Stimulated activated CD8-positive, alpha-beta memory T cell treated with anti-CD3 and anti-CD28 coated beads, Interleukin-15, amount 100 ng/mL, for 4 hours (primary cell): Measurements from ENCODE around the gene LSM4.

Experiments
- DNase-seq, 2 donors: peaks; one replicate each; pipeline ENCODE4 v3.0.0-alpha.2; 2020; ENCODE audit warnings: low read depth in 2 of 2

The LSM4 gene

DNA sequence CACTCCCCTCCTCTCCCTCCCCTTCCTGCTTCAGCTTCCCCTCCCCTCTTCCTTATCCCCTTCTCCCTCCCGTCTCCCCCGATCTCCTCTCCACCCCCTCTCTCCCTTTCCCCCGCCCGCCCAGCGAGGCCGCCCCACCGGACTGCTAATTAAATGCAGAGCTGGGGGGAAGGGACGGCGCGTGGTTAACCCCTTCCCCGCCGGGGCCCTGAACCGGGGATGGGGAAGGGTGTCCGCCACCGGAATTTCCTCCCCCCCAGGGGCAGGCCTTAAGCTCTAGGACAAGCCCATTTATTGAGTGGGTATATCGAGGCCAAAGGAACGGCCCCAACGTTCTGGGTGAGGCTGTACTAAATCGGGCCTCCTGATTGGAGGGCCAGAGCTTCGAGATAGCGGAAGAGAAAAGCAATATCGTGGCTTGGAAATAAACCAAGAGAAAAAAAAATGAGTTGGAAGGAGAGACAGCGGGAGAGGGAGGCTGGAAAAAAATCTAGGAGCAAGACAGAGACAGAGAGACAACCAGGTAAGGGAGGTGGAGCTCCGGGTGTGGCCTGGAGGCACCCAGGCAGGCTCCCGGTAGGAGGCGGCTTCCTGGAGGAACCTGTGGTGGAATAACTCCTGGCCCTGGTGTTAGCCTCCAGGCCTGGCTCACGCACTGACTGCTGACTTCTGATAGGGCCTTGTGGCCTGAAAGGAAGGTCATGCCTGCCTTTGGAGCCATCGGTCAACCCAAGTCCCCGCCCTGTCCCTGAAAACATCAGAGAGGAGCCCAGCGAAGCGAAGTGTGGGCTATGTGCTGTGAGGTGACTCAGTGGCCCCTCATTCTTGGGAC, 29.9 kb downstream of the LSM4 start:
- DNase-seq = no peak

DNA sequence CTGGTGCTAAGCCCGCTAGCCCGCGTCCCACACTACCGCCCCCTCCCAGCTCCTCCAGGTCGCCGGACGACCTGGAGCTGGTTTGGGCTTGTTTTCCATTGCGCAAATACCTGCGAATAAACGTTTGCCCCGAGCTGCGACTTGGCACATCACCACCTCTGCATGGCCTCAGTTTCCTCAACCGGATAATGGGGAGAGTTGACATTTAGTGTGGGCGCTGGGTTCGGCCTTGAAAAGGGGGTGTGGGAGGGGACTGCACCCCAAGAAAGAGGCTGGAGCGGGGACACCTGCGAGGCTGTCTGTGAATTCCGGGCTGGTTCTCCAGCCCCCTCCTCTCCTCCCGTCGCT, 30.4 kb downstream of the LSM4 start:
- no peak for DNase-seq

DNA sequence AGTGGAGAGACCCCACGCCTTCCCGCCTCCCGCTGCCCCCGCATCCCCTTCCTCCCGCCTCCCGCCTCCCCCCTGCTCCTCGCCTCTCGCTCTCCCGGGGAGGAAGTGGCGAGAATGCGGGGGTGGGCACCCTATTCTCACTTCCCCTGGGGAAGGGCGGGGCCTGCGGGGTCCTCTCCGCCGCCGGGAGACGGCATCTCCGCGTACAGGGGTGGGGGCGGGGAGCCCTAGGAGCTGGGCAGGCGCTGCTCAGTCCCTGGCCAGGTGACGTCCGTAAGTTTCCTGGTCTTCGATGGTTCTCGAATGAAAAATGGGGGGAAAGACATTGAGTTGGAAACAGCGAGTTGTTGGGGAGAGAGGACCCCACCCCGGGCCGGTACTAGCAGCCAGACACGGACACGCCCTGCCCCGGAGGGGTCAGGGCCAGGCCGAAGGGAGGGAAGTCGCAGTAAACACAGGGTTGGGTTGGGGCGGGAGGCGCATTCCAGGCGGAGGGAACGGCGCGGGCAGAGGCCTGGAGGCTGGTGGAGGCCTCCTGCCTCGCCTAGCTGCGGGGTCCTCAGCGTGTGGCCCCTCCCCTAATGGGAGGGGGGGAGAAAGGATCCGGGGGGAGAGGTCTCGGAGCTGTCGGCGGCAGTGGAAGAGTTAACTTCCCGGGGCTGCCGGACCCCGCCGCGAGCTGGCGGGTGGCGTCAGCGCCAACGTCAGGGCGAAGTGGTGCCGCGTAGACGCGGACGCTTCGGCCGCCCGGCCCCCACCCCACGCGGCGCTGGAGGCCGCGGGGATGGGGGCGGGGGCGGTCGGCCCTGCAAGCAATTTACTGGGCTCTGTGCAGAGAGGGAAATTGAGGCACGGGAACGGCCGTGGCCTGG, 31.1 kb downstream of the LSM4 start:
- DNase-seq = peak; percentile 77 to 80

DNA sequence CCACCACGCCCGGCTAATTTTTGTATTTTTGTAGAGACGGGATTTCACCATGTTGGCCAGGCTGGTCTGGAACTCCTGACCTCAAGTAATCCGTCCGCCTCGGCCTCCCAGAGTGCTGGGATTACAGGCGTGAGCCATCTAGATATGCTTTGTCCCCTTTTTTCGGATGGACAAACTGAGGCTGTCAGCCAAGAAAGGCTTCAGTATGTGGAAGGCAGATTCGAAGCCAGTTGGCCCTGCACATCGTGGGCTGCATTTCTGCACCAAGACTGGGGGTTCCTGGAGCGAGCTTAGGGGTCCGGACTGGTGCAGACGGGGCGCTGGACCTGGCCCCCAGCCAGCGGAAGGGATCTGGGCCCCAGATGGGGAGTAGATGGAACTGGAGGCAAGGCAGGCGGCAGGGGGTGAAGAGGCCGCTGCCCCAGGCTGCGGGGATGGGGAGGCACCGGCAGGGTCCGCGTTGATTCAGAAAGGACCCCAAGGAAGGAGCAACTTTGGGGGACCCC, 31.8 kb downstream of the LSM4 start:
- no peak for DNase-seq

DNA sequence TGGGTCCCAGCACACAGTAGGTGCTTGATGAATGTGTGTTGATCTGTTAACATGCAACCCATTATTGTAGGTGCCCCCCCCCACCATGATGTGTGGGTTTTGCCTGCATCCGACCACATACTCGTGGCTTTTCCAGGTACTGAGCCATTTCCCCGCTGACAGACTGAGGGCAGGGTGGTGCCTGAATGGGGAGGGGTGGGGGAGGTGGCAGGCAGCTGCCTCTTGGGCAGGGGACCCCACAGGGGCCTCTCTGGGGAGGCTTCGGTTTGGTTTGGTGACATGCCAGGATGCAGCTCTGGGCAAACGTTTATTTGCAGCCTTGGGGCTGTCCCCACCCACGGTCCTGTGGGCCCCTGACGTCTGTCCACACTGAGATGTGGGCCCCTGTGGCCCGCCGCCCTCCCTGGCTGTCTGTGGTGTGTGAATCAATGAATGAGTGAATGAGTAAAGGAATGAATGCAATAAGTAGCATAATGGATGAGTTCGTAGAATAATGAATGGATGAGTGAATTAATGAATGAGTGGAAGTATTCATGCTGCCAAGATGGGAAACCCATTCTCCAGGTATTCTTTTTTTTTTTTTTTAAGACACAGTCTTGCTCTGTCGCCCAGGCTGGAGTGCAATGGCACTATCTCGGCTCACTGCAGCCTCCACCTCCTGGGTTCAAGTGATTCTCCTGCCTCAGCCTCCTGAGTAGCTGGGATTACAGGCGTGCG, 32.4 kb downstream of the LSM4 start:
- peak; percentile 78 to 81 for DNase-seq

DNA sequence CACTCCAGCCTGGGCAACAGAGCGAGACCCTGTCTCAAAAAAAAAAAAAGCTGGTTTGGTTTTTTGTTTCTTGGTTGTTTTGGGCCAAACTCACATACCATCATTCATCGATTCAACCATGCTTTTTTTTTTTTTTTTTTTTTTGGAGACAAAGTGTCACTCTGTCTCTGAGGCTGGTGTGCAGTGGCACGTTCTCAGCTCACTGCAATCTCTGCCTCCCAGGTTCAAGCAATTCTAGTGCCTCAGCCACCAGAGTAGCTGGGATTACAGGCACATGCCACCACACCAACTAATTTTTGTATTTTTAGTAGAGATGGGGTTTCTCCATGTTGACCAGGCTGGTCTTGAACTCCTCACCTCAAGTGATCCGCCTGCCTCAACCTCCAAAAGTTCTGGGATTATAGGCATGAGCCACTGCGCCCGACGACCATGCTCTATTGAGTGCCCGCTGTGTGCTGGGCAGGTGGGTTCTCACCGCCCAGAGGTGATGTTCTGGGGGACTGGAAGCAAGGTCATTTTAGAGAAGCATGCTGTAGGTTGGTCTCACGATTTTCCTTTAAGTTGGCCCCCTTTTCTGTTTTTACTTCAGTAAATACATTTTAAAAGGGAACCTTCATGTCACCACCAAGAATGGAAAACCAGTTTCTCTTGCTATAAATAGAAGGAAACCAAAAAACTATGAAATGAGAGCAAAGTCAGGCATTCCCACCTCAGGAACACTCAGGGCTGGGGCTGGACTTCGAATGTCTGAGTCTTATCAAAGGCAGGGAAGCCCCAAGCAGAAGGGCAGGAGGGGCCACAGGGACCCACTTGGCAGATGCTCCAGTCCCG, 33.2 kb downstream of the LSM4 start:
- no peak for DNase-seq

DNA sequence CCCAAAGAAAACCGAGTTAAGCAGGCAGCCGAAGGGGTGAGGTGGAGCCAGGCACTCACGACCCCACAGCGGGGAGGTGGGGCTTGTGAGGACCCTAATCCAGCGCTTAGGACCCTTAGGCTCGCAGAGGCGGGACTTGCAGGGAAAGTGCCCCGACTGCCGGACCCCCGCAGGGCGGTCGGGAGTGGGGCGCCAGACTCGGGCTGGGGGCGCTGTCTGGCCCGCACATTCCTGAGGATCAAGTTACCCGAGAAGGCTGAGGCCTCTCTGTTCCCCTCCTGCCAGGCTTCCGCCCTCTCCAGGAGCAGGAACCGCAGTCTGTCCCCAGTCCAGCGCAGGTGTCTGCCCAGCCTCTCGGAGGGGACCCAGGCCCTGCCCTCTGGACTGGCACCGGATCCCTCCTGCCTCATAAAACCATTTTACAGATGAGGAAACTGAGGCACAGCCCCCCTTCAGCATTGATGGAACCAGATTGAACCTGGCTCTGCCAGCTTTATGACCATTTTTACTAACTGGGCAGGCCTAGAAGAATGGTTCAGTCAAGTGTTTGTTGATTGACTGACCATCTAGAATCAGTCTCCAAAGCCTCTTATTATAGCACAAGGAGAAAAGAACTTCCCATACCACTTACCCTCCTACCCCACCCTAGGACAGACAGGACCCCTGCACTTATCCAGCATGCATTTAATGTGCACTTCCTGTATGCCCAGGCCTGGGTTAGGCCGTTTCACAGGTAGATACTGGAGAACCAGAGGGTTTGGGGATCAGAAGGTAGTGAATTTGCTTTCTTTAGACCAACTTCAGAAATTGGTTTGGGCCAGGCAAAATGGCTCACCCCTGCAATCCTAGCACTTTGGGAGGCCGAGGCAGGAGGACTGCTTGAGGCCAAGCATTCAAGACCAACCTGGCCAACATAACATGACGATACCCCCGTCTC, 34.8 kb downstream of the LSM4 start:
- no peak for DNase-seq

DNA sequence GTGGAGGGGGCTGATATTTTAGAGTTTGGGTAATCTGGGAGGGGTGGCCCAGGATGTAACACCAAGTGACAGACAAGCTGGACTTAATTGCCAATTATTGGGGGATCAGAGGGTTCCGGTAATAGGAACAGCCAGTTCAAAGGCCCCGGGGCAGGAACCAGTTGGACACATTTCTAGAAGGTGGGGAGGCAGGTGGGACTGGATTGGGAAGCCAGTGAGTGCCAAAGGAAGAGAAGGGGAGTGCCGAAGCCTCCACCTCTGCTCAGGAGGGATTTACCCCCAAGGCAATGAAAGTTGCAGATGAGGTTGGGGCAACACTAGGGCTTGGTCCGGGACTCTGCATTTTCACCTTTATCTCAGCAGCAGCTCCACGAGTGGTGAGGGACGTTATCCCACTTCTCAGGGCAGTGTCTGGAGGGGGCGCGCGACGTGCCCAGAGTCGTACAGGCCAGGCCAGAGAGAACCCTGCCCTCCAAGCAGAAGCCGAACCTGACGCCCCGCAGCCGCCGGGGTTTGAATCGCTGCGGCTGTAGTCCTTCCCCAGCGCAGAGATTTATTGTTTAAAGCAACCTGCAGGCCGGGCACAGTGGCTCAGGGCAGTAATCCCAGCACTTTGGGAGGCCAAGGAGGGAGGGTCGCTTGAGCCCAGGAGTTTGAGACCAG, 35.8 kb downstream of the LSM4 start:
- no peak for DNase-seq

DNA sequence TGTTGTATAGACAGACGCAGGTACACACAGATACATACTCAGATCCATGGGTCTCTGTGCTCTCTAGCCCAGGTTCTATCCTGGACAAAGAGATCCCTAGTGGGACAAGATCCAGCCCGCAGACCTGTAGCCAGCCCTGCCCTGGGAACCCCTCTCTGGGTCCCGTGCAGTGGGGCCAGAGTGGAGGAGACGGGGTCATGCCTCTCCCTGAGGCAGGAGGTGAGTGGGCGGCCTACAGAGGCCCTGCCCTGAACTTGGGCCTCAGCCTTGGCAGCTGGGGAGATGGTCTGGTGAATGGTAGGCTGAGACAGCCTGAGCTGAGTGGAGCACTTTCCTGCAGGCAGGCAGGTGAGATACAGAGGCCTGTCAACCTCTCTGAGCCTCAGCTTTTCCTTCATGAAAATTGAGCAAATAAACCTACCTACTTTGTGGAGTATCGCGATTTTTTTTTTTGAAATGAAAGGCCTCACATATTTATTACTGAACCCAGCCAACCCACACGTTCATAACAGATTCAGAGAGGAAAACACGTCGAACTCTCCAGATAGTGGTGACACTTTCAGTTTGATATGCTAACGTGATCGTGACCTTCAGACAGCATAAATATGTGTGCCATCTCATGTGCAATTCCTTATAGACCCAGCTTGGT, 38.0 kb downstream of the LSM4 start:
- DNase-seq = no peak

DNA sequence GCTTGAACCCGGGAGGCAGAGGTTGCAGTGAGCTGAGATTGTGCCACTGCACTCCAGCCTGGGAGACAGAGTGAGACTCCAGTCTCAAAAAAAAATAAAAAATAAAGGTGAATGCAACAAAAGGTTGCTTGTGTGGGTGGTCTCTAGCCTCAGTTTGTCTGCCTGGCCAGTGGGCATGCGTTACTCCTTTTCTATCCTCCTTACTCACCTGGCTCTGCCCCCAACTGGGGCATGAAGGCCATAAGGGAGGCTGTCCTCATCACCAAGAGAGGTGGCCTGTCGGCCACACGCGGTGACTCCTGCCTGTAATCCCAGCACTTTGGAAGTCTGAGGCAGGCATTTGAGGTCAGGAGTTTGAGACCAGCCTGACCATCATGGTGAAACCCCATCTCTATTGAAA, 39.5 kb downstream of the LSM4 start:
- DNase-seq = no peak

DNA sequence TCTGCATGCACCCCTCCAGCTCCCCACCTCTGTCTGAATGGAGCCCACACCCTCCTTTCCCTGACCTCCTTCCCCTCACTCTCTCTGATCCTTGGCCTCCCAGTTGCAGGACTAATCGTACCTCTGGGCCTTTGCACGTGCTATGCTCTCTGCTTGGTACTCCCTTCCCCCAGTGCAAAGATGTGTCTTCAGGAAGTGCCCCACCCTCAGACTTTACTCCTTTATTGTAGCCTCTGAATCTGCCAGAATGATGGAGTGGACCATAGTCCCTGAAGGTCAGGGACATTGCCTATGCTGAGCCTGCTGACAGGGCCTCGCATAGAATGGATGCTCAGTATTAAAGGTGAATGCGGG, 40.1 kb downstream of the LSM4 start:
- no peak for DNase-seq

DNA sequence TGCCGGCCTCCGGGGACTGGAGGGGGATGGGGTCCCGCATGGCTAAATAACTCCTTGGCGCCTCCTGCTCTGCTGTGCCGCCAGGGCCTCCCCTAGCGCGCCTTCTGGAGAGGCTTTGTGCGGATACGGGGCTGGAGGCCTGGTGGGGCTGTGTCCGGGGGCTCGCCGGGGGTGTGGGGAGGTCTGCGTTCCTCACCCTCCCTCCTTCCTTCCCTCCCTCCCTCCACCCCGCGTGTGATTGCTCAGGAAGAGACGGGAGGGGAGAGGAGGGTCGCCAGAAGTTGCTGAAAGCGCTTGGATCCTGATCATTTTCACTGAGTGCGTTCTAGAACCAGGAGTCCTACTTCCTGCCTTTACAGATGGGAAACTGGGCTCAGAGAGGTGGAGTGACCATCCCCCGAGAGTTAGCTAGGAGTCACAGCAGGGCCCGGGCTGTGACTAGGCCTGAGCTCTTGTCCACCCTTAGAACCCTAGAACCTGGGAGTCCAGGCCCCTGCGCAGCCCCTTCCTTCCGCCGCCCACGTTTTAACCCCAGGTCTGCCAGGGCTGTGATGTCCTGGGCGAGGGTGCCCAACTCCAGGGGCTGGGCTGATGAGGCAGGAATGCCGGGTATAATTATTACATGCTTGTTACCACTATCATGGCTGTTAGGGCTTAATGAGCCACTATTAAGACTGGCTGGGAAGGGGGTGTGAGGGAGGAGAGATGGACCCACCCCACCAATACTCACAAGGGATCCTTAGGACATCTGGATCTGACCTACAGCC, 40.7 kb downstream of the LSM4 start:
- no peak for DNase-seq

DNA sequence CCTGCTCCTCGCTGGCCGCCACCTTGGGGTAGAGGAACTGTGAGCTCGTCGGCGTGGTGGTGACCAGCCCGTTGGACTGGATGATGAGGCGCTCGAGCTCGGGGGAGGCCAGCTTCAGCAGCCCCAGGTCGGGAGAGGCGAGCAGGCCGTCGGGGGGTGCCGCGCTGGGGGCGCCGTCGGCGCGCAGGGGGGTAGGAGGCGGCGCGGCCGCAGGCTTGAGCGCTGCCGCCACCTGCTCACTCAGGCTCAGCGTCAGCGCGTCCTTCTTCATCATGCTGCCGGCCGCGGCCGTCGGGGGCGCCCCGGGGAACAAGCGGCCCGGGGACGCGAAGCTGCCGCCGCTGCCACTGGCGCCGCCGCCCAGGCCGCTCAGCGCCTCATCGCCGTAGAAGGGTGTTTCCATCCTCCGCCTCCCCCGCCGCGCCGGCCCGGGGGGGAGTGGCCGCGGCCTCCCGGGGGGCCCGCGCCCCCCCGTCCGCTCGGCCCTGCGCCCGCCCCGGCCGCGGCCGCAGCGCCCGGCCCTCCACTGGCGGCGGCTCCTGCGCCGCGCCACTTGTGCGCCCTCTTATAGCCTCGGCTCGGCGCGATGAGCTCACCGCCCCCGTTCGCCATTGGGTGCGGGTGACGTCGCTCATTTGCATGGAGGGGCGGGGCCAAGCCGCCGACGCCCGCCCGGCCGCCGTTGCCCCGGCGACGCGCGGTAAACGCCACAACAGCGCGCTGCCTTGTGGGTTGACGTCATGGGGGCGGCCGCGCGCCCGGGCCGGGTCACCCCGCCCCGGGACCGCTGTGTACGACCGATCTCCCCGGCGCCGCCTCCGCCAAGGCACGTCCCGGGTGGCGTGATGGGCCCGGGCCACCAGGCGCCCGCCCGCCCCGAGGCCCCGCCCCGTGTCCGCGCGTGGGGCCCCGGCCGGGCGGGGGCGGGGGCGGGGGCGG, 41.5 kb downstream of the LSM4 start, which contains the start of gene JUND:
Gene JUND, minus strand, starts transcription at position 541 of the 939 bp plus-strand sequence. Its CDS starts 138 bp downstream, at position 403.
- DNase-seq = peak; percentile 91 to 98

DNA sequence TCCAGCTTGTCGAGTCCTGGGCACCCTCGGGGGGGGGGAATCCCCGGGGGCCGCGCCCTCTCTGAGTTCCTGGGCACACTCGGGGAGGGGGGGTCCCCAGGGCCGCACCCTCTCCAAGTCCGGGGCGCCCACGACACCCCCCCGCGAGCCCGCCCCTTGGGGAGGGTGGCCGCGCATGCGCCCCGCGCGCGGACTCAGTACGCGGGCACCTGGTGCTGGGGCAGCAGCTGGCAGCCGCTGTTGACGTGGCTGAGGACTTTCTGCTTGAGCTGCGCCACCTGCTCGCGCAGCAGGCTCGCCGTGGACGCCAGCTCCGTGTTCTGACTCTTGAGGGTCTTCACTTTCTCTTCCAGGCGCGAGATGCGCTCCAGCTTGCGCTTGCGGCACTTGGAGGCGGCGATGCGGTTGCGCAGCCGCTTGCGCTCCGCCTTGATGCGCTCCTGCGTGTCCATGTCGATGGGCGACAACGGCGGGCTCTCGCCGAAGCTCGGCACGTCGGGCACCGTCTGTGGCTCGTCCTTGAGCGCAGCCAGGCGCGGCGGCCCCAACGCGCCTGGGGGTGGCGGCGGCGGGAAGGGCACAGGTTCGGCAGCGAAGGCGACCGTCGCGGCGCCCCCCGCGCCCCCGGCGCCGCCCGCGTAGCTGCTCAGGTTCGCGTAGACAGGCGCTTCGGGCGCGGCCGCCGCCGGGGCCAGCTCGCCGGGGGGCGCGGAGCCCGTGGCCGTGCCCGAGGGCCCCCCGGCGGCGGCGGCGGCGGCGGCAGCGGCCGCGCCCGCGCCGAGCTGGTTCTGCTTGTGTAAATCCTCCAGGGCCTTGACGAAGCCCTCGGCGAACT, 42.4 kb downstream of the LSM4 start:
- DNase-seq = peak; percentile 63 to 71

DNA sequence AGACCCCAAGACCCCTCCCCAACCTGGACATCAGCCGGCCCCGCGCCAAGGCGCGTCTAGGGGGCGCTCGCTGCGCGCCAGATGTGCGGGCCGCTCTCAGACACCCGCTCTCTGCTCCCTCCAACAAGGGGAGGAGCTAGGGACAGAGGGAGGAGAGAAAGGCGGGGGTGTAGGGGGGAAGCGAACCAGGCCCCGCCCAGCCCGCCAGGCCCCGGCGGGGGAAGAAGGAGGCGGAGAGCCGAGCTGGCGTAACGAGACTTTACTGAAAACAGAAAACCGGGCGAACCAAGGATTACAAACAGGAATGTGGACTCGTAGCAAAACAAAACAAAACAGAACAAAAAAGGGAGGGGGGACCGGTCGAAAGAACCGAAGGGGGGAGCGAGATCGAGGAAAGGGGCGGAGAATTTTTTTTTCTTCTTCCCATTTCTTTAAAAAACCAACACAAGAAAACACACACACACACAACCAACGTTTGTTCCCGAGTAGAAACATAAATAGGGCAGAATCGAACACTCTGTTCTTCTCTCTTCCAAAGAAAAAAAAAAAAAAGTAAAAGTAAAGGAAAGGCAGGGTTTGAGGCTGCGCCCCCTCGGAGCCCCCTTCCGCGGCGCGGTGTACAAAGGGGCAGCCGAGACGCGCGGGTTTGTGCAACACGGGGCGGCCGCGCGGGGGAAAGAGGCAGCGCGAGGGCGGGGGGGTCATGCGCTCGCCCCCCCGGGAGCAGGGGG, 43.2 kb downstream of the LSM4 start:
- DNase-seq = peak; percentile 83 to 89

DNA sequence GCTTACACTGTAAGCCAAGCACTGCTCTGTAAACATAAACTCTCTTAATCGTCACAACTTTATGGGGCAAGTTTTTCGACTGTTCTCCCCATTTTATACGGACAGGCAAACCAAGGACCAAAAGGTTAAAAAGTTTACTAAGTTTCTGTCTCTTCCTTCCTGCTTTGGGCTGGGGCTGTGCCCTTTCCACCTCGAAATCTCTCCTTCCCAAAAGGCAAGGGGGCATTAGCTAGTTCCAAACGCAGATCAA, 43.7 kb downstream of the LSM4 start:
- DNase-seq = no peak
